Spleen (tissue), 11 donors: ENCODE data around the gene CNTNAP5. TPM values are rescaled to one million over a fixed set of nuclear protein-coding genes. Genes with fewer than 3 reads are reported as not detected.

Experiments
- DNase-seq: peaks from one replicate; pipeline ENCODE4 v3.0.0-alpha.2; 2020
- H3K27ac ChIP-seq, 8 donors: fragments of 200-600 bp; sonication (generic) in 7 of 8; 1 replicate in 4 of 8; 2 replicates in 4 of 8; pipeline versions ENCODE4 v1.5.0 to v1.8.0; 2016 to 2021; ENCODE audit warnings: inconsistent platforms in 4 of 8, mild to moderate bottlenecking in 4 of 8, moderate library complexity in 1 of 8
- H3K27me3 ChIP-seq, 7 donors: fragments of 200-600 bp; sonication (generic) in 6 of 7; replicated peaks in 1 of 7; 1 replicate in 4 of 7; 2 replicates in 3 of 7; pipeline versions ENCODE4 v1.5.0 to v1.8.0; 2016 to 2021; ENCODE audit warnings: inconsistent platforms in 3 of 7, mild to moderate bottlenecking in 1 of 7
- H3K36me3 ChIP-seq, 6 donors: fragments of 200-600 bp; sonication (generic) in 5 of 6; 1 replicate in 4 of 6; 2 replicates in 2 of 6; pipeline versions ENCODE4 v1.5.0 to v1.8.0; 2016 to 2021; ENCODE audit warnings: inconsistent platforms in 2 of 6
- H3K4me1 ChIP-seq, 6 donors: fragments of 200-600 bp; sonication (generic) in 5 of 6; 1 replicate in 3 of 6; 2 replicates in 3 of 6; pipeline versions ENCODE4 v1.5.0 to v1.8.0; 2016 to 2021; ENCODE audit warnings: inconsistent platforms in 3 of 6
- H3K4me3 ChIP-seq, 8 donors: fragments of 200-600 bp; sonication (generic) in 7 of 8; 1 replicate in 4 of 8; 2 replicates in 4 of 8; pipeline versions ENCODE4 v1.5.0 to v1.8.0; 2016 to 2021; ENCODE audit warnings: inconsistent platforms in 4 of 8, mild to moderate bottlenecking in 4 of 8, moderate library complexity in 2 of 8
- H3K9me3 ChIP-seq, 8 donors: fragments of 200-600 bp; sonication (generic) in 7 of 8; 1 replicate in 4 of 8; 2 replicates in 4 of 8; pipeline versions ENCODE4 v1.5.0 to v1.8.0; 2016 to 2021; ENCODE audit warnings: inconsistent platforms in 4 of 8
- POLR2A ChIP-seq, 3 donors: fragments of 450-650 bp; IDR thresholded peaks; one replicate each; pipeline ENCODE4 v1.5.1; 2017; ENCODE audit warnings: antibody characterized with exemption in 3 of 3, mild to moderate bottlenecking in 1 of 3
- POLR2AphosphoS5 ChIP-seq, 3 donors: sonication (generic); formaldehyde crosslinking; IDR thresholded peaks; one replicate each; pipeline ENCODE4 v1.5.1; 2017; ENCODE audit warnings: antibody characterized with exemption in 3 of 3
- WGBS, 5 donors: extraction: QIAGEN DNeasy Blood & Tissue Kit in 3 of 5; methylation state at CpG; one replicate each; pipeline versions ENCODE4 v1.1.5 to v1.1.7; 2013 to 2018; 5-methylcytosine and 5-hydroxymethylcytosine counted together
- intact Hi-C: fragments of 100-400 bp; cut with DNase I; formaldehyde crosslinking; loops from one replicate; pipeline ENCODE4 v1.15.0; 2023; ENCODE audit warnings: low total_unique reads
- polyA plus RNA-seq, 3 donors: library from polyadenylated mRNA; stranded (reverse); fragments of 200-250 nt; gene quantifications; one replicate each; pipeline ENCODE4 v1.2.1, GENCODE V29; 2013
- total RNA-seq, 7 donors: library from RNA; depleted of rRNA in 3 of 7; stranded (reverse); fragments of >200 nt in 3 of 7; fragmentation: NEBNext Ultra II Directional in 4 of 7; extraction: Animal tissue kit (Norgen Biotek cat#: 25700) in 4 of 7; gene quantifications; one replicate each; pipeline versions ENCODE4 v1.1.0 to v1.2.1, GENCODE V29; 2016 to 2021
- TF ChIP-seq, protein P1 (sequence below), 11 experiments: fragments of 200-600 bp in 7 of 11; fragments of 450-650 bp in 4 of 11; sonication (generic) in 4 of 11; IDR thresholded peaks in 8 of 11; conservative IDR thresholded peaks in 3 of 11; 1 replicate in 7 of 11; 2 replicates in 4 of 11; pipeline versions ENCODE4 v1.4.0 to v1.8.0; 2016 to 2021; ENCODE audit warnings: antibody characterized with exemption in 11 of 11, inconsistent platforms in 4 of 11, mild to moderate bottlenecking in 1 of 11
- donor health status: healthy with polysubstance abuse.
- donor health status: DM: no; HTN: no; CAD: no; lungs with moderate emphysema.
- donor health status: DM: no; HTN: no; CAD: no.
- donor health status: Bipolar disorder and iron deficiency.
- donor health status: healthy.
- donor health status: DM: no; HTN: no; CAD: no.
- donor health status: DM: yes; HTN: yes; CAD: no.

CNTNAP5 gene
- total and polyA plus RNA-seq, 10 donors = 0.18 TPM; not detected in 9

DNA sequence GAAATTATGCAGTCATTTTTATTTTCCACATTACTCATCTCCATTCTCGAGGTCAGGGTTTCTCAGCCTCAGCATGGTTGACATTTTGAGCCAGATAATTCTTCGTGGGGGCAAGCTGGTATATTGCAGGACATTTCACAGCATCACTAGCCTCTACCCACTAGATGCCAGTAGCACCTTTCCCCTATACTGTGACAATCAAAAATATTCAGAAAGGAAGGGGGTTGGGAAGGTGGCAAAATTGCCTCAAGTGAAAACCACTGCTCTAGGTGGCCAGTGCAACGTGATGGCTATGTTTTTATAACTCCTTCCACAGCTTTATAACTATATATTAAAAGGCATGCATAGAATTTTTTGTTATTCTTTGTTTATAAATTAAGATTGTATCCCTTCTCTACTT is 294.5 kb downstream of the CNTNAP5 start:
- intact Hi-C loops = no loop called here
- Histone ChIP-seq H3K4me3 (no peak overlapping the region), H3K36me3 (no peaks in the 10 kb centered on the region), H3K9me3 (no peaks in the 10 kb centered on the region), H3K27ac (no peak overlapping the region), H3K4me1 (no peaks in the 10 kb centered on the region), H3K27me3 (no peaks in the 10 kb centered on the region)
- no peak for DNase-seq
- whole genome bisulfite sequencing, 5 donors = 55 to 67% (median 63%) methylated on average over 3 of the region's 3 CpGs
- TF ChIP-seq, protein P1, sequence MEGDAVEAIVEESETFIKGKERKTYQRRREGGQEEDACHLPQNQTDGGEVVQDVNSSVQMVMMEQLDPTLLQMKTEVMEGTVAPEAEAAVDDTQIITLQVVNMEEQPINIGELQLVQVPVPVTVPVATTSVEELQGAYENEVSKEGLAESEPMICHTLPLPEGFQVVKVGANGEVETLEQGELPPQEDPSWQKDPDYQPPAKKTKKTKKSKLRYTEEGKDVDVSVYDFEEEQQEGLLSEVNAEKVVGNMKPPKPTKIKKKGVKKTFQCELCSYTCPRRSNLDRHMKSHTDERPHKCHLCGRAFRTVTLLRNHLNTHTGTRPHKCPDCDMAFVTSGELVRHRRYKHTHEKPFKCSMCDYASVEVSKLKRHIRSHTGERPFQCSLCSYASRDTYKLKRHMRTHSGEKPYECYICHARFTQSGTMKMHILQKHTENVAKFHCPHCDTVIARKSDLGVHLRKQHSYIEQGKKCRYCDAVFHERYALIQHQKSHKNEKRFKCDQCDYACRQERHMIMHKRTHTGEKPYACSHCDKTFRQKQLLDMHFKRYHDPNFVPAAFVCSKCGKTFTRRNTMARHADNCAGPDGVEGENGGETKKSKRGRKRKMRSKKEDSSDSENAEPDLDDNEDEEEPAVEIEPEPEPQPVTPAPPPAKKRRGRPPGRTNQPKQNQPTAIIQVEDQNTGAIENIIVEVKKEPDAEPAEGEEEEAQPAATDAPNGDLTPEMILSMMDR (IDR thresholded peaks at IDR 0.05 in 8 of 11, conservative IDR thresholded peaks at IDR 0.05 in 3 of 11) = no peak
- TF ChIP-seq POLR2A (IDR thresholded peaks at IDR 0.05) (no peak), POLR2AphosphoS5 (IDR thresholded peaks at IDR 0.05) (no peak)

DNA sequence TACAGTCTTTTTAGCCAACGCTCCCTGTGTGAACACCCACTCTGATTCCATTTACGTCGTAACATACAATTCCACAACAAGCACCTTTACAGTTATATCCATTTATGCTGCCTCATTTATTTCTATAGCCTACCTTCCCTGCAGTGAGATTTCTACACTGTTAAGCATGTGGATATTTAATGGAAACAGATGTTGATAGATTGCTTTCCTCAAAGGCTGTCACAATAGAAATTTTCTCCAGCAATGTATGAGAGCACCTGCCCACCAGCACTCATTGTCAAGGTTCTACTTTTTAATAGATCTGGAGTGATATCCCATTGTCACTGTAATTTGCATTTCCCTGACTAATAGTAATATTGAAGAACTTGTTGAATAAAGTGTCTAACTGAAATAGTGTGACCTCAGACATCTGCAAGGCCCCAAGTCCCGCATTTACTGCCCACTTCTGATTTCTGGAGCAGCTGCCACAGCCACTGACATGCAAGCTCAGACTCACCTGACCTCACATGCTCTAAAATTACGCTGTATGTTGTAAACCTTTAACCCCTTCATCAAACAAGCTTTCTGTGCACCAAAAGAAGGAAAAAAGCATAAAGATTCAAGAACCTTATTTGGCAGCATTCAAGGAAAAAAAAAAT is 295.1 kb downstream of the CNTNAP5 start:
- no peaks in the 10 kb centered on the region for H3K9me3 ChIP-seq
- TF ChIP-seq POLR2AphosphoS5 (IDR thresholded peaks at IDR 0.05) = no peak
- no peaks in the 10 kb centered on the region for H3K36me3 ChIP-seq
- H3K4me1 ChIP-seq = no peaks in the 10 kb centered on the region
- no peak for DNase-seq
- WGBS, 5 donors = 80 to 90% (median 82%) methylated on average over 5 of the region's 5 CpGs
- no peaks in the 10 kb centered on the region for H3K27me3 ChIP-seq
- H3K27ac ChIP-seq = no peak overlapping the region
- intact Hi-C loops = no loop called here
- H3K4me3 ChIP-seq = no peak overlapping the region

DNA sequence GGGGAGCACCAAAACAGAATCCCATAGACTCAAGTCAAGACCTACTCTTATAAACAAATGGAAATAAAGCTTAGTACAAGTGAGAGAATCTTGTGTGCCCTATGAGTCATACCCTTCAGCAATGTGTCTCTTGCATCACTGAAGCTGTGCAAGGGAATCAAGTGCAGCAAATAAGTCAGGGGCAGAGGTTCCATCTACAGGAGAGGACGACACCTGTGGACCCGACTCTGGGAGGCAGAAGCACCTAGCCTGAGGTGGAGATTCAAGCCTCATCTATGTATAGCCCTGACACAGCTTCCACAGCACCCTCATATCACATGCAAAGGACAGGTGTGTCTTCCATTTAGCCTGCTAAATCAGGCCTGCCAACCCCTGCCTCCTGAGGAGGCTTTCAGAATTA is 298.2 kb downstream of the CNTNAP5 start:
- H3K27ac ChIP-seq = no peak overlapping the region
- intact Hi-C loops = no loop called here
- 67 to 84% (median 78%) methylated on average over 2 of the region's 2 CpGs for WGBS, 5 donors

DNA sequence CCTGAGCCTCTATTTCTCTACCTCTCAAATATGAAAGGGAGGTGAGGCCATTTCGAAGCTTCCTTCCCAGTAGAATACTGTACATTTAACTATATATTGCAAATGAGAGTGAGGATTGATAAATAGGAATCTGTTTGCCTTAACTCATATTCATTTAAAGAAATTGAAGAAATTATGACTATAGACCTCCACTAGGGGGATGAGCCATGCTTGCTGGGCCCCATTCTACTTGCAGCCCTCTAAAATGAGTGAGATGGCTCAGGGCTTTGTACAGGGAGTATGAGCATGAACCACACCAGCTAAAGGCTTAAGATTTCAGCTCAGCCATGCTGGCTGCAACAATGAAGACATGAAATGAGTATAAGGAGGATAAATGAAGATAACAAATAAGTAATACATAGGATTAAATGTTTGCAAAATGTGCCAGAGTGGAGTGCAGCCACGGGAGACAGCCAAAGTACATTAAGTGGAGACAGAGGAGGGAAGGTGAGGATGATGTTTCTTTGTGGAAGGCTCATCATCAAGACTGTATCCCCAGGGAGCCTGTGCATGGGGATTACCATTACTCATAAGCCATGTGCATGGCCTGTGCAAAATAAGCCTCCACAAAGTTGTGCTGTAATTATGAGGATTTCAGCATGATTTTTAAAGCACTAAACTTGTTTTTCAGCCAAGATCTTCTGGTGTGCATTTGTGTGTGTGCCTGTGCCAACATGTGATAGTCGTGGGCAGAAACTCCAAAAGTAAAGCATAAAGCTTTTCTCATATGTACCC is 300.8 kb downstream of the CNTNAP5 start:
- intact Hi-C loops = no loop called here
- no peaks in the 10 kb centered on the region for H3K4me1 ChIP-seq
- H3K4me3 ChIP-seq = no peak overlapping the region
- 46 to 76% (median 71%) methylated on average over 3 of the region's 3 CpGs for WGBS, 5 donors
- DNase-seq = no peak
- H3K27me3 ChIP-seq = no peaks in the 10 kb centered on the region
- TF ChIP-seq, protein P1 (IDR thresholded peaks at IDR 0.05 in 8 of 11, conservative IDR thresholded peaks at IDR 0.05 in 3 of 11) = no peak
- no peak for TF ChIP-seq POLR2A (IDR thresholded peaks at IDR 0.05)
- TF ChIP-seq POLR2AphosphoS5 (IDR thresholded peaks at IDR 0.05) = no peak
- H3K9me3 ChIP-seq = peaks cover 0 to 5% (median 0%) of the 10 kb centered on the region in 8 donors
- H3K36me3 ChIP-seq = no peaks in the 10 kb centered on the region
- H3K27ac ChIP-seq = no peak overlapping the region

More for the DNA sequence above, 298.2 kb downstream of the CNTNAP5 start:
- no peak for DNase-seq
- no peaks in the 10 kb centered on the region for H3K9me3 ChIP-seq
- H3K36me3 ChIP-seq = no peaks in the 10 kb centered on the region
- no peaks in the 10 kb centered on the region for H3K27me3 ChIP-seq
- TF ChIP-seq POLR2A (IDR thresholded peaks at IDR 0.05) = no peak
- TF ChIP-seq, protein P1 (IDR thresholded peaks at IDR 0.05 in 8 of 11, conservative IDR thresholded peaks at IDR 0.05 in 3 of 11) = no peak
- TF ChIP-seq POLR2AphosphoS5 (IDR thresholded peaks at IDR 0.05) = no peak
- no peak overlapping the region for H3K4me3 ChIP-seq
- H3K4me1 ChIP-seq = no peaks in the 10 kb centered on the region
